Esophagus mucosa (tissue), 1 donor: ENCODE results near the gene IL3. TPM values are rescaled to one million over a fixed set of nuclear protein-coding genes. Genes with fewer than 3 reads are reported as not detected.

Source experiments
- total RNA-seq: library from RNA; stranded (reverse); gene quantifications from one replicate; pipeline ENCODE4 v1.2.4, GENCODE V29; 2023
- donor health status: DM: yes; HTN: yes; CAD: no.

The IL3 gene
- total RNA-seq, 1 donor from 2014 or later, result not detected

Other genes with a start within 250 kb of the IL3 start
- gene MEIKIN, start 115.0 kb upstream of the IL3 start, total RNA-seq, result not detected
- gene ACSL6, start 49.0 kb upstream of the IL3 start, total RNA-seq, result 0.08 TPM
- not detected for gene CSF2, start 13.1 kb downstream of the IL3 start, total RNA-seq
- gene P4HA2, start 167.2 kb downstream of the IL3 start, total RNA-seq, result 19.0 TPM
- 26.9 TPM for gene PDLIM4, start 197.0 kb downstream of the IL3 start, total RNA-seq
- 0.28 TPM for gene SLC22A4, start 233.7 kb downstream of the IL3 start, total RNA-seq